GM19395 (cell line): ENCODE results near the gene F2RL3.

Experiments
- ATAC-seq: cut with Tn5 transposase; IDR thresholded peaks from one replicate; pipeline ENCODE4 v1.9.1; 2021; ENCODE audit warnings: mild to moderate bottlenecking, moderate library complexity; ENCODE audit not compliant: unreplicated experiment

Gene F2RL3

GRCh38 chr19:16888629-16889365 is at the start of gene F2RL3:
F2RL3 (plus strand) TSS chr19:16888999; CDS start chr19:16889190, 191 bp downstream.
- no peak for ATAC-seq

GRCh38 chr19:16841391-16841926 is 47.3 kb upstream of the F2RL3 start:
- no peak for ATAC-seq

GRCh38 chr19:16846901-16847300 is 41.9 kb upstream of the F2RL3 start:
- no peak for ATAC-seq

GRCh38 chr19:16847430-16847829 is 41.4 kb upstream of the F2RL3 start:
- no peak for ATAC-seq

- no peak for ATAC-seq
These were observed 39.6 kb upstream of the F2RL3 start for GRCh38 chr19:16849168-16849567.

GRCh38 chr19:16850133-16850532 is 38.7 kb upstream of the F2RL3 start:
- ATAC-seq: no peak

GRCh38 chr19:16851031-16851712 is 37.6 kb upstream of the F2RL3 start:
- no peak for ATAC-seq

- no peak for ATAC-seq
These were observed 35.7 kb upstream of the F2RL3 start for GRCh38 chr19:16853066-16853465.

- ATAC-seq: no peak
These were observed 32.7 kb upstream of the F2RL3 start for GRCh38 chr19:16856091-16856490.

GRCh38 chr19:16859626-16860025 is 29.2 kb upstream of the F2RL3 start:
- ATAC-seq: no peak

- ATAC-seq: no peak
These were observed 28.7 kb upstream of the F2RL3 start for GRCh38 chr19:16860118-16860517.

GRCh38 chr19:16861011-16861410 is 27.8 kb upstream of the F2RL3 start:
- no peak for ATAC-seq

- no peak for ATAC-seq
These were observed 27.0 kb upstream of the F2RL3 start for GRCh38 chr19:16861834-16862233.

GRCh38 chr19:16862826-16863415 is 25.9 kb upstream of the F2RL3 start:
- ATAC-seq: no peak

GRCh38 chr19:16867211-16867610 is 21.6 kb upstream of the F2RL3 start:
- ATAC-seq: no peak

GRCh38 chr19:16868423-16869130 is 20.2 kb upstream of the F2RL3 start:
- ATAC-seq: no peak

GRCh38 chr19:16869331-16869972 is 19.3 kb upstream of the F2RL3 start:
- ATAC-seq: no peak

- no peak for ATAC-seq
These were observed 16.9 kb upstream of the F2RL3 start for GRCh38 chr19:16871871-16872270.

GRCh38 chr19:16872728-16873127 is 16.1 kb upstream of the F2RL3 start:
- no peak for ATAC-seq

GRCh38 chr19:16873594-16873993 is 15.2 kb upstream of the F2RL3 start:
- ATAC-seq: no peak
